SK-N-SH treated with all-trans-retinoic acid at 6 μM for 48 hours (cell line): ENCODE results near the gene UBE4B.

ENCODE experiments used
- ATAC-seq: fragments of 200-7000 bp; cut with Tn5 transposase; 3 replicates; pipeline ENCODE4 v1.9.1; 2020; ENCODE audit warnings: mild to moderate bottlenecking, moderate library complexity
- ARNTL ChIP-seq: fragments of 450-650 bp; formaldehyde crosslinking; IDR thresholded peaks from 2 replicates; pipeline ENCODE4 v1.5.0; 2020; ENCODE audit warnings: low read depth, mild to moderate bottlenecking, moderate library complexity, borderline replicate concordance
- BACH2 ChIP-seq: fragments of 250-450 bp; sonication (Bioruptor Pico); IDR thresholded peaks from 2 replicates; pipeline ENCODE4 v1.9.0; 2021; ENCODE audit warnings: mild to moderate bottlenecking, borderline replicate concordance
- CREB5 ChIP-seq: fragments of 250-450 bp; sonication (Bioruptor Pico); IDR thresholded peaks from 2 replicates; pipeline ENCODE4 v1.5.1; 2020; ENCODE audit warnings: low read depth, mild to moderate bottlenecking, moderate library complexity
- CSDC2 ChIP-seq: fragments of 250-450 bp; sonication (Bioruptor Pico); IDR thresholded peaks from 2 replicates; pipeline ENCODE4 v1.5.0; 2020; ENCODE audit warnings: mild to moderate bottlenecking, moderate library complexity
- CSRNP3 ChIP-seq: fragments of 250-450 bp; sonication (Bioruptor Pico); IDR thresholded peaks from 2 replicates; pipeline ENCODE4 v1.5.1; 2021; ENCODE audit warnings: mild to moderate bottlenecking, moderate library complexity
- ESRRG ChIP-seq: fragments of 250-450 bp; sonication (Bioruptor Pico); IDR thresholded peaks from 2 replicates; pipeline ENCODE4 v1.6.1; 2021; ENCODE audit warnings: mild to moderate bottlenecking
- GLIS3 ChIP-seq: fragments of 250-450 bp; sonication (Bioruptor Pico); IDR thresholded peaks from 2 replicates; pipeline ENCODE4 v1.5.0; 2020; ENCODE audit warnings: mild to moderate bottlenecking, moderate library complexity
- ISL1 ChIP-seq: fragments of 250-450 bp; sonication (Bioruptor Pico); IDR thresholded peaks from 2 replicates; pipeline ENCODE4 v2.1.2; 2022; ENCODE audit warnings: mild to moderate bottlenecking, moderate library complexity
- OSR1 ChIP-seq: fragments of 250-450 bp; sonication (Bioruptor Pico); IDR thresholded peaks from 2 replicates; pipeline ENCODE4 v1.8.0; 2022; ENCODE audit warnings: moderate library complexity, mild to moderate bottlenecking, inconsistent platforms
- PATZ1 ChIP-seq: fragments of 250-450 bp; sonication (Bioruptor Pico); IDR thresholded peaks from 2 replicates; pipeline ENCODE4 v1.8.0; 2020; ENCODE audit warnings: mild to moderate bottlenecking, moderate library complexity, borderline replicate concordance
- POU6F1 ChIP-seq: fragments of 250-450 bp; sonication (Bioruptor Pico); IDR thresholded peaks from 2 replicates; pipeline ENCODE4 v1.8.0; 2021; ENCODE audit warnings: low read depth, mild to moderate bottlenecking, moderate library complexity, borderline replicate concordance
- PPARA ChIP-seq: fragments of 250-450 bp; sonication (Bioruptor Pico); IDR thresholded peaks from 2 replicates; pipeline ENCODE4 v1.5.0; 2020; ENCODE audit warnings: mild to moderate bottlenecking, borderline replicate concordance
- RARB ChIP-seq: fragments of 250-450 bp; sonication (Bioruptor Pico); IDR thresholded peaks from 2 replicates; pipeline ENCODE4 v1.8.0; 2021; ENCODE audit warnings: mild to moderate bottlenecking, moderate library complexity
- SNAI2 ChIP-seq: fragments of 250-450 bp; sonication (Bioruptor Pico); IDR thresholded peaks from 2 replicates; pipeline ENCODE4 v1.5.0; 2020; ENCODE audit warnings: mild to moderate bottlenecking, moderate library complexity
- TCF4 ChIP-seq: fragments of 250-450 bp; sonication (Bioruptor Pico); IDR thresholded peaks from 2 replicates; pipeline ENCODE4 v1.8.0; 2021; ENCODE audit warnings: mild to moderate bottlenecking, moderate library complexity, borderline replicate concordance
- TOX ChIP-seq: fragments of 250-450 bp; sonication (Bioruptor Pico); IDR thresholded peaks from 2 replicates; pipeline ENCODE4 v1.8.0; 2021; ENCODE audit warnings: mild to moderate bottlenecking, moderate library complexity, borderline replicate concordance
- TSHZ2 ChIP-seq: fragments of 250-450 bp; sonication (Bioruptor Pico); IDR thresholded peaks from 2 replicates; pipeline ENCODE4 v1.5.0; 2020; ENCODE audit warnings: mild to moderate bottlenecking, moderate library complexity
- ZC3H10 ChIP-seq: fragments of 250-450 bp; sonication (Bioruptor Pico); IDR thresholded peaks from 2 replicates; pipeline ENCODE4 v1.5.1; 2021; ENCODE audit warnings: mild to moderate bottlenecking, moderate library complexity
- ZFP3 ChIP-seq: fragments of 250-450 bp; sonication (Bioruptor Pico); IDR thresholded peaks from 2 replicates; pipeline ENCODE4 v1.5.0; 2020; ENCODE audit warnings: mild to moderate bottlenecking, moderate library complexity
- ZFP30 ChIP-seq: fragments of 450-650 bp; formaldehyde crosslinking; IDR thresholded peaks from 2 replicates; pipeline ENCODE4 v1.5.0; 2022; ENCODE audit warnings: mild to moderate bottlenecking, moderate library complexity
- ZNF565 ChIP-seq: fragments of 450-650 bp; formaldehyde crosslinking; conservative IDR thresholded peaks from 2 replicates; pipeline ENCODE4 v1.5.0; 2020; ENCODE audit warnings: low read depth, mild to moderate bottlenecking, moderate library complexity
- ZNF70 ChIP-seq: fragments of 450-650 bp; formaldehyde crosslinking; IDR thresholded peaks from 2 replicates; pipeline ENCODE4 v1.5.0; 2020; ENCODE audit warnings: mild to moderate bottlenecking, moderate library complexity
- ZNF8 ChIP-seq: fragments of 450-650 bp; formaldehyde crosslinking; IDR thresholded peaks from 2 replicates; pipeline ENCODE4 v1.5.0; 2020; ENCODE audit warnings: mild to moderate bottlenecking, moderate library complexity

The UBE4B gene

GRCh38 chr1:10060311-10061100 lies 27.7 kb downstream of the UBE4B start:
- TF ChIP-seq ISL1 (CRISPR knock-in tag) (no peak), PATZ1 (no peak), POU6F1 (CRISPR knock-in tag) (no peak), ZNF70 (no peak), SNAI2 (CRISPR knock-in tag) (no peak), PPARA (CRISPR knock-in tag) (no peak), TSHZ2 (CRISPR knock-in tag) (no peak), RARB (CRISPR knock-in tag) (no peak), GLIS3 (no peak), TCF4 (CRISPR knock-in tag) (no peak), ZFP30 (no peak), TOX (CRISPR knock-in tag) (no peak), BACH2 (CRISPR knock-in tag) (no peak), ZFP3 (no peak), CREB5 (CRISPR knock-in tag) (no peak), ZNF565 (no peak)
- ATAC-seq, result no peak

- no peak for ATAC-seq
- TF ChIP-seq CREB5 (CRISPR knock-in tag), result no peak
- no peak for TF ChIP-seq CSRNP3 (CRISPR knock-in tag)
- no peak for TF ChIP-seq ZC3H10 (CRISPR knock-in tag)
- no peak for TF ChIP-seq ZFP3
- no peak for TF ChIP-seq ZNF70
- no peak for TF ChIP-seq ARNTL (CRISPR knock-in tag)
- TF ChIP-seq RARB (CRISPR knock-in tag), result no peak
- no peak for TF ChIP-seq SNAI2 (CRISPR knock-in tag)
- TF ChIP-seq ZNF8 (CRISPR knock-in tag), result no peak
- TF ChIP-seq PATZ1, result no peak
- TF ChIP-seq ZNF565, result no peak
- TF ChIP-seq POU6F1 (CRISPR knock-in tag), result no peak
- no peak for TF ChIP-seq BACH2 (CRISPR knock-in tag)
- no peak for TF ChIP-seq CSDC2 (CRISPR knock-in tag)
- no peak for TF ChIP-seq ESRRG
- no peak for TF ChIP-seq OSR1 (CRISPR knock-in tag)
- no peak for TF ChIP-seq PPARA (CRISPR knock-in tag)
- TF ChIP-seq ISL1 (CRISPR knock-in tag), result no peak
- TF ChIP-seq GLIS3, result no peak
Measured at GRCh38 chr1:10061276-10061675, 28.5 kb downstream of the UBE4B start.
